Fibroblast of upper back skin (primary cell): Measurements from ENCODE around the gene EVC.
"Not testable (repeated sequence)": the region's sequence is repeated elsewhere in the genome, so short reads cannot be mapped to it uniquely, and the experiment has no call there.

ENCODE experiments used
- DNase-seq: peaks from one replicate; pipeline ENCODE4 v3.0.0-alpha.2; 2013

EVC gene

GRCh38 chr4:5791654-5792053, 80.7 kb downstream of the EVC start:
- no peak for DNase-seq

DNA sequence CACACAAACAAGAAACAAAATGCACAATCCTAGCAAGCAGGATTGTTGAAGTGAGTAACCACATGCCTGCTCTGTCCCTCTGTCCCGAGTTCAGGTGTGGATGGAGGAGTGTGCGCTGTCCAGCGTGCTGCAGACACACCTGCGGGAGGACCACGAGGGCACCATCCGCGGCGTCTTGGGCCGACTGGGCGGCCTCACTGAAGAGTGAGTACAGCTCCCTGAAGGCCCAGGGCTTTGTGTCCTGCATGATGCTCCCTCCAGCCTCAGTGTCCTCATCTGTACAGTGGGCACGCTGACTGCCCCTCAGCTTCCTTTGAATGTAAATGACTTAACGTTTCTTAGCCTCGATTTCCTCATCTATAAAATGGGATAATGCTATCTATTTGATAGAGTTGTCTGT, 82.5 kb downstream of the EVC start:
- no peak for DNase-seq

- no peak for DNase-seq
Measured at GRCh38 chr4:5795580-5795979, 84.6 kb downstream of the EVC start.

DNA sequence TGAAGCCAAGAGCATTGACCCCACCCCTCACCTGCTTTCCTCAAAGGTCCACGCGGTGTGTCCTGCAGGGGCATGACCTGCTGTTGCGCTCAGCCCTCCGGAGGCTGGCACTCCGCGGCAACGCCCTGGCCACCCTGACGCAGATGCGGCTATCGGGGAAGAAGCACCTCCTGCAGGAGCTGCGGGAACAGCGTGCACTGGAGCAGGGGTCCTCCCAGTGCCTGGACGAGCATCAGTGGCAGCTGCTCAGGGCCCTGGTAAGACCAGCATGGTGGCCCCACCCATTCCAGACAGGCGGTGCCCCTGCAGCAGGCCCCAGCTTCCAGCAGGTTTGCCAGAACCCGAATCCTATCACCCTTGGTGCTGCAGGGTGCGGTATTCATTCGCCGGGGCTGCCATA, 86.0 kb downstream of the EVC start:
- DNase-seq: no peak

- no peak for DNase-seq
Measured at GRCh38 chr4:5797866-5798265, 86.9 kb downstream of the EVC start.

DNA sequence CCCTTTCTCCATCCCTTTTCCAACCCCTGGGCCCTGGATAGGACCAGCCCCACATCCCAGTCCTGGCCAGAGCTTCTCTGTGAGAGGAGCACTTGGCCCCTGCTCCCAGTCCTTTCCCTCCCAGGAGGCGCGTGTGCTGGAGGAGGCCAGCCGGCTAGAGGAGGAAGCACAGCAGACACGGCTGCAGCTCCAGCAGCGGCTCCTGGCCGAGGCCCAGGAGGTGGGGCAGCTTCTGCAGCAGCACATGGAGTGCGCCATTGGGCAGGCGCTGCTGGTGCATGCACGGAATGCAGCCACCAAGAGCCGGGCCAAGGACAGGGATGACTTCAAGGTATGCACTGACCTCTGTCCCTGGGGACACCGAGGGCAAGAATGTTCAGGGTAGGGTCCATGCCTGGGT, 87.5 kb downstream of the EVC start:
- DNase-seq: peak; percentile 27

DNA sequence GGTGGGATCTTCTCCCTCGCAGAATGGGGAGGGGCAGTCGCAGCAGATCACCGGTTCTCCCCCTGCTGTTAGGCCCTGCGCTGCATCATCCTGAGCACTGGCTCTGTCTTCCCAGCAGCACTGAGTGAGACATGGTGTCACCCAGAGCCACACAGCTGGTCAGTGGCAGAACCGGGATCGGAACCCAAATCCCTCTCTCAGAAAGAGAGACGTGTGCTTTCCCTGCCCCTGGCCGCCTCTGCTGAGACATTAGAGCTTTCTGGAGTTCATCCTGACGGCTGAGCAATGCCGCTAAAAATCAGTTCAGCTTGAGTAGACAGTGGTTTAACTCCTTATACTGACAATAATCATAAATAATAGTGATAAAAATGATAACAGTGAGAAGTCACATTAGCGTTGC, 87.9 kb downstream of the EVC start:
- no peak for DNase-seq

- DNase-seq: no peak
Measured at GRCh38 chr4:5799406-5799805, 88.4 kb downstream of the EVC start.

- DNase-seq: no peak
Measured at GRCh38 chr4:5800496-5800895, 89.5 kb downstream of the EVC start.

DNA sequence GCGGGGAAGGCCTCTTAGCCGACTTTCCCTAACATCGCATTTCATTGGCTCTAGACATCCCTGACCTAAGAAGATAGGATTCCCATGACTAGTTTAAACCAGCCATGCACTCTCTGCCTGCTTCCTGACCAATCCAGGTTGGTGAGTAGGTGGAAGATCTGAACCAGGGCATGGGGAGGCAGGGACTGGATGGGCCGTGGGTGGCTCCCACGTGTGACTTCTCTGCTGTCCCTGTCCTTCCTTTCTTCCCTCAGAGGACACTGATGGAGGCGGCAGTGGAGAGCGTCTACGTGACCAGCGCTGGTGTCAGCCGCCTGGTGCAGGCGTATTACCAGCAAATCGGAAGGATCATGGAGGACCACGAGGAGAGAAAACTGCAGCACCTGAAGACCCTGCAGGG, 90.7 kb downstream of the EVC start:
- DNase-seq: no peak

DNA sequence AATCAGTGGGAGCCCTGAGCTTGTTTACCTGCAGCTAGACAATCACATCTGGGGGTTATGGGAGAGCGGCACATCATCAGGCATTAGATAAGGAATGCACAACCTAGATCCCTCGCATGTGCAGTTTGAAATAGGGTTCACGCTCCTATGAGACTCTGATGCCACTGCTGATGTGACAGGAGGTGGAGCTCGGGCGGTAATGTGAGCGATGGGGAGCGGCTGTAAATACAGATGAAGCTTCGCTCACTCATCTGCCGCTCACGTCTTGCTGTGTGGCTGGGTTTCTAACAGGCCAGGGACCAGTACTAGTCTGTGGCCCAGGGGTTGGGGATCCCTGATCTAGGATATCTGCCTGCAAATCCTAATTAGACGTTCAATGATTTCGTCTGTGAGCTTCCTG, 91.6 kb downstream of the EVC start:
- DNase-seq: no peak

DNA sequence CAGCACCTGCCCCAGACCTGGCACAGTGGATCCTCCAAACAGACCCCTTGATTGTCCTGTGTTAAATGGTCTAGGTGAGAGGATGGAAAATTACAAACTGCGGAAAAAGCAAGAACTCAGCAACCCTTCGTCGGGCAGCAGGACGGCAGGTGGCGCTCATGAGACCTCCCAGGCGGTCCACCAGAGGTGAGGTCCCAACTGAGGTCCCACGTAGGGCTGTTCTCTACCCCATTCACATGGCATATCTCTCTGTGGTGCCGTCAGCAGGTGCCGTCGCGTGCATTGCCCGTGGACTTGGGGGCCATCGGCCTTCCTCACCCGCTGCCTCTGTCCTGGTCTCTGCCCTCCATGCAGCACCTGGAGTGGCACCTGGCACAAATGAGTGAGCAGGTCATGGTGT, 93.7 kb downstream of the EVC start:
- DNase-seq: no peak

DNA sequence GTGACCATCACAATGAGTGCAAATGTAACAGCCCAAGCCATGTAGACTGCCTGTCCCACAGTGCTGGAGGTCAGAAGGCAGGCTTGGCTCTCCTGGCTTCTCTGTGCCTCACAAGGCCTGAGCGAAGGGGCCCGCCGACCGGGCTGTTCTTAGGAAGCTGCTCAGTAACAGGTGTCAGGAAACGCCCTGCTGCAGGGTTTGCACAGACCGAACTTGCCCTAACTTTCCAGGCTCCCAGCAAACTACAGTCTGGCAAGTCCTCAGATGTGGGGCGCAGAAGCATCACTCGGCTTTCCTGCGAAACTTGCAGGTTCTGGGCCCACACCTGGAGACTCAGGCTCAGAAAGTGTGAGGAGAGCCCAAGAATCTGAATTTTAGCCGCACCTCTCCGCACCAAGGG, 94.3 kb downstream of the EVC start:
- DNase-seq: no peak

GRCh38 chr4:5808081-5808741, 97.2 kb downstream of the EVC start:
- DNase-seq: peak; percentile 14

DNA sequence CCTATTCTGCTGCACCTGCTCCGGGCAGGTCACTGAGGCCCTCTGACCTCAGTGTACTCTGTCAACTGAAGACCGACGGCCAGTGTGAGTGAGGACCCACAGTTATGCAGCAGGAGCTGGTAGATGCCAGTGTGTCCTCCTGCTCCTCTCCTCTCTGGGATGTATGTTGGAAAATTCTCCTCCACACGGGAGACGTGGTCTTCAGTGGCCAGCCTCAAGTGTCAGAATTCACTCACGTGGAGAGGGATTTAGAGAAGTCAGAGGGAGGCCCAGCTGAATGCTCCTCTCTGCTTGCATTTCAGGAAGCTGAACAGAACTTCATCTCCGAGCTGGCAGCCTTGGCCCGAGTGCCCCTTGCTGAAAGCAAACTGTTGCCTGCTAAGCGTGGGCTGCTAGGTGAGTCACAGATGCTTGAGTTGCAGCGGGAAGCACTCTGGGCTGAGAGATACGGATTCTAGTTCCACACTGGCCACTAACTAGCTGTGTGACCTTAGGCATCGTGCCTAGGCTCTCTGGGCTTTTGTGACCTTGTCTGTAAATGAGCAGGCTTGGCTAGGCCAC, 98.3 kb downstream of the EVC start:
- no peak for DNase-seq

DNA sequence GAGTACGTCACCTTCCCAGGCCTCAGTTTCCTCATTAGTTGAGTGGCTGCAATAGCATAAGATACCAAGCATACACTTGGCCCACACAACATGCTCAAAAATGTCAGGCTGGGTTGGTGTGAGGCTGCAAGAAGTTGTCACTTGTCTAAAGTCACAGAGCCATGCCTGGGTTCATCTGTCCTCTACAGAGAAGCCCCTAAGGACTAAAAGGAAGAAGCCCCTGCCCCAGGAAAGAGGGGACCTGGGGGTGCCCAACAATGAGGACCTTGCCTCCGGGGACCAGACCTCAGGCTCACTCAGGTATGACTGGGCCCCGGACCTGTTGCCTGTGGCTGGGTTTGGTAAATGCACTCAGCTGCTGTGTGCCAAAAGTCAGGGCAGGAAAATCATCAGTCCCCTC, 99.2 kb downstream of the EVC start:
- no peak for DNase-seq

GRCh38 chr4:5810770-5811430, 99.9 kb downstream of the EVC start:
- no peak for DNase-seq

GRCh38 chr4:5812057-5812456, 101.1 kb downstream of the EVC start:
- DNase-seq: not testable (repeated sequence)

- DNase-seq: peak; percentile 70
Measured at GRCh38 chr4:5812506-5813229, 101.7 kb downstream of the EVC start.

DNA sequence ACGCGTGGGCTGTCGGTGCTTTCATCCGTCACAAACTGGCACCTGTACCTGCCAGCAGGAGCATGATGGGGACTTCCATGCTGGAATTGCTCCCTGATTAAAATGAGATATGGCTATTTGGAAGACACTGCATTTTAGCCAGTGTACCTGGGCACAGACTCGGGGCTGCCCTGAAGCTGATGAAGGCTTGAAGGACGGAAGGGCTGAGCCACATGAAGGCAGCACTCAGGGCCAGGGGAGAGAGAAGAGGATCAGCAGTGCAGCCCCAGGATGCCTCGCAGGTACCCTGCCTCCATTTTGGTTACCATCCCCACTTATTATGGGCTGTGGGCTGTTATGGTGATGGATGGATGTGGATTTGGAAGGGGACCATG, 102.9 kb downstream of the EVC start:
- DNase-seq: no peak

DNA sequence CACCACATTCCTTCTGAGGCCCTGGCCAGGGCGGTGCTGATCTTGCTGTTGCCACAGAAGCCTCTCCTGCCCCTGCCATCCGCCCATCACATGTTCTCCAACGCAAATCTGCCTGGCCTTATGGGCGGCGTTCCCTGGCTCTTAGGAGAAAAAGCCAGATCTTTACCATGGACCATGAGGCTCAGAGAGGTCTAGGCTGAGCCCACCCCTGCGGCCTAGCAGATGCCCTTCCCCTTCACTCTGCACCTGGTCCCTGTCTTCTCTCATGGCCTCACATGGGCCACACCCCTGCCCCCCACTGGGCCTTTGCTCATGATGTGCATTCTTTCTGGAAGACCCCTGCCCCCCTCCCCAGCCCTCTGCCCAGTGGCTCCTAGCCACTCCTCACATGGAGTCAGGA, 103.4 kb downstream of the EVC start:
- DNase-seq: no peak

GRCh38 chr4:5815641-5816040, 104.6 kb downstream of the EVC start:
- DNase-seq: no peak

- DNase-seq: no peak
Measured at GRCh38 chr4:5816101-5816500, 105.1 kb downstream of the EVC start.

DNA sequence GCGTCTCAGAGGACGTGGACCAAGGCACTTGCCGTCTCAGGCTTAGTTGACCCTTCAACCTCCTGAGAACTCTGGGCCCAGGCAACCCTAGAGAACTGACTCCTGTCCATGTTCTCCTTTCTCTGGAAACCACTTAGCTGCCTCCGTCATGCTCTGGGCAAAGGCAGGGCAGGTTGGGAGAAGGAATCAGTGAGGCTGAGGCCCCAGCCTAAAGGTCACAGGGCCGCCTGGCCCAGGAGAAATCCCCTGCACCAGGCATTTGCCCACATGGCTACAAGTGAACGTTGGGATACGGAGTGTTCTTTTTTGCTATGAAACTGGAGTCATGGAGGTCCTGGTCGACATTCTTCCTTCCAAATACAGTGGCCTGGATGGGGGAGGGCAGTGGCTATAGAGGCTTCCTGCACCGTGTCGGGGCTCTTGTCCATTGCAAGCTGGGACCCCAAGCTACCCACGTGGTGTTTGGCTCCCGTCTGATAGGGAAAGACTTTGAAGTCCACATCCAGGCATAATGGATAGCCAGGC, 105.9 kb downstream of the EVC start:
- DNase-seq: no peak
